Lower lobe of right lung (tissue), 2 donors: ENCODE measurements around the gene UBE2K. TPM values are rescaled to one million over a fixed set of nuclear protein-coding genes. Genes with fewer than 3 reads are reported as not detected.
"Not testable (repeated sequence)": the region's sequence is repeated elsewhere in the genome, so short reads cannot be mapped to it uniquely, and the experiment has no call there.

Experiments used
- ATAC-seq, 2 donors: fragments of 200-7000 bp; cut with Tn5 transposase; one replicate each; pipeline ENCODE4 v1.9.1; 2020 to 2022; ENCODE audit warnings: mild to moderate bottlenecking in 2 of 2, moderate library complexity in 2 of 2
- DNase-seq: peaks from one replicate; pipeline ENCODE4 v3.0.0-alpha.2; 2020
- H3K27ac ChIP-seq: fragments of 200-600 bp; one replicate; pipeline ENCODE4 v1.8.0; 2022
- H3K27me3 ChIP-seq: fragments of 200-600 bp; one replicate; pipeline ENCODE4 v1.8.0; 2022; ENCODE audit warnings: low read depth
- H3K36me3 ChIP-seq: fragments of 200-600 bp; one replicate; pipeline ENCODE4 v1.8.0; 2022; ENCODE audit warnings: mild to moderate bottlenecking
- H3K4me1 ChIP-seq: fragments of 200-600 bp; one replicate; pipeline ENCODE4 v1.8.0; 2022
- H3K4me3 ChIP-seq: fragments of 200-600 bp; one replicate; pipeline ENCODE4 v1.8.0; 2022; ENCODE audit warnings: mild to moderate bottlenecking
- H3K9me3 ChIP-seq: fragments of 200-600 bp; one replicate; pipeline ENCODE4 v1.8.0; 2022
- intact Hi-C: fragments of 100-400 bp; cut with DNase I; formaldehyde crosslinking; loops from one replicate; pipeline ENCODE4 v1.11.0; 2022
- total RNA-seq: library from RNA; stranded (reverse); fragmentation: NEBNext Ultra II Directional; extraction: Animal tissue kit (Norgen Biotek cat#: 25700); gene quantifications from one replicate; pipeline ENCODE4 v1.2.1, GENCODE V29; 2021
- TF ChIP-seq, protein P1 (sequence below): fragments of 200-600 bp; IDR thresholded peaks from one replicate; pipeline ENCODE4 v1.8.0; 2022; ENCODE audit warnings: antibody characterized with exemption, mild to moderate bottlenecking
- donor health status: DM: no; HTN: yes; CAD: no; lungs with severe emphysema.

UBE2K gene
- total RNA-seq, 1 donor from 2014 or later, result 54.3 TPM

DNA sequence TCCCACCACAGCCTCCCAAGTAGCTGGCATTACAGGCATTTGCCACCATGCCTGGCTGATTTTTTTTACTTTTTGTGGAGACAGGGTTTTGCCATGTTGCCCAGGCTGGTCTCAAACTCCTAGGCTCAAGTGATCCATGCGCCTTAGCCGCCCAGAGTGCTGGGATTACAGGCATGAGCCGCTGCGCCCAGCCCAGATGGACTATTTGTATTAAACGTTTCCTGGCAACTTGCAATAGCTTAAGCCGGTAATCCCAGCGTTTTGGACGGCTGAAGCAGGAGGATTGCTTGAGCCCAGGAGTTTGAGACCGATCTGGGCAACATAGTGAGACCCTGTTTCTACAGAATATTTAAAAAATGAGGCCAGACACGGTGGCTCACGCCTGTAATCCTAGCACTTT lies 18.4 kb downstream of the UBE2K start:
- H3K27me3 ChIP-seq, result no peaks in the 10 kb centered on the region
- no peaks in the 10 kb centered on the region for H3K9me3 ChIP-seq
- intact Hi-C loops, result no loop called here
- no peak overlapping the region for H3K4me3 ChIP-seq
- DNase-seq (no peak), ATAC-seq (no peak)
- peaks cover 5% of the 10 kb centered on the region for H3K36me3 ChIP-seq
- peaks cover 21% of the 10 kb centered on the region for H3K4me1 ChIP-seq
- H3K27ac ChIP-seq, result no peak overlapping the region
- TF ChIP-seq, protein P1, sequence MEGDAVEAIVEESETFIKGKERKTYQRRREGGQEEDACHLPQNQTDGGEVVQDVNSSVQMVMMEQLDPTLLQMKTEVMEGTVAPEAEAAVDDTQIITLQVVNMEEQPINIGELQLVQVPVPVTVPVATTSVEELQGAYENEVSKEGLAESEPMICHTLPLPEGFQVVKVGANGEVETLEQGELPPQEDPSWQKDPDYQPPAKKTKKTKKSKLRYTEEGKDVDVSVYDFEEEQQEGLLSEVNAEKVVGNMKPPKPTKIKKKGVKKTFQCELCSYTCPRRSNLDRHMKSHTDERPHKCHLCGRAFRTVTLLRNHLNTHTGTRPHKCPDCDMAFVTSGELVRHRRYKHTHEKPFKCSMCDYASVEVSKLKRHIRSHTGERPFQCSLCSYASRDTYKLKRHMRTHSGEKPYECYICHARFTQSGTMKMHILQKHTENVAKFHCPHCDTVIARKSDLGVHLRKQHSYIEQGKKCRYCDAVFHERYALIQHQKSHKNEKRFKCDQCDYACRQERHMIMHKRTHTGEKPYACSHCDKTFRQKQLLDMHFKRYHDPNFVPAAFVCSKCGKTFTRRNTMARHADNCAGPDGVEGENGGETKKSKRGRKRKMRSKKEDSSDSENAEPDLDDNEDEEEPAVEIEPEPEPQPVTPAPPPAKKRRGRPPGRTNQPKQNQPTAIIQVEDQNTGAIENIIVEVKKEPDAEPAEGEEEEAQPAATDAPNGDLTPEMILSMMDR, result no peak

DNA sequence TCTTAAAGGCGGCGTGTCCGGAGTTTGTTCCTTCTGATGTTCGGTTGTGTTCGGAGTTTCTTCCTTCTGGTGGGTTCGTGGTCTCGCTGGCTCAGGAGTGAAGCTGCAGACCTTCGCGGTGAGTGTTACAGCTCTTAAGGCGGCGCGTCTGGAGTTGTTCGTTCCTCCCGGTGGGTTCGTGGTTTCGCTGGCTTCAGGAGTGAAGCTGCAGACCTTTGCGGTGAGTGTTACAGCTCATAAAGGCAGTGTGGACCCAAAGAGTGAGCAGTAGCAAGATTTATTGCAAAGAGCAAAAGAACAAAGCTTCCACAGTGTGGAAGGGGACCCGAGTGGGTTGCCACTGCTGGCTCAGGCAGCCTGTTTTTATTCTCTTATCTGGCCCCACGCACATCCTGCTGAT lies 19.8 kb downstream of the UBE2K start:
- ATAC-seq, H3K4me3 ChIP-seq, H3K27ac ChIP-seq, H3K27me3 ChIP-seq, DNase-seq, H3K9me3 ChIP-seq, intact Hi-C loops, H3K36me3 ChIP-seq: not testable (repeated sequence)
- H3K4me1 ChIP-seq, result peaks cover 21% of the 10 kb centered on the region

DNA sequence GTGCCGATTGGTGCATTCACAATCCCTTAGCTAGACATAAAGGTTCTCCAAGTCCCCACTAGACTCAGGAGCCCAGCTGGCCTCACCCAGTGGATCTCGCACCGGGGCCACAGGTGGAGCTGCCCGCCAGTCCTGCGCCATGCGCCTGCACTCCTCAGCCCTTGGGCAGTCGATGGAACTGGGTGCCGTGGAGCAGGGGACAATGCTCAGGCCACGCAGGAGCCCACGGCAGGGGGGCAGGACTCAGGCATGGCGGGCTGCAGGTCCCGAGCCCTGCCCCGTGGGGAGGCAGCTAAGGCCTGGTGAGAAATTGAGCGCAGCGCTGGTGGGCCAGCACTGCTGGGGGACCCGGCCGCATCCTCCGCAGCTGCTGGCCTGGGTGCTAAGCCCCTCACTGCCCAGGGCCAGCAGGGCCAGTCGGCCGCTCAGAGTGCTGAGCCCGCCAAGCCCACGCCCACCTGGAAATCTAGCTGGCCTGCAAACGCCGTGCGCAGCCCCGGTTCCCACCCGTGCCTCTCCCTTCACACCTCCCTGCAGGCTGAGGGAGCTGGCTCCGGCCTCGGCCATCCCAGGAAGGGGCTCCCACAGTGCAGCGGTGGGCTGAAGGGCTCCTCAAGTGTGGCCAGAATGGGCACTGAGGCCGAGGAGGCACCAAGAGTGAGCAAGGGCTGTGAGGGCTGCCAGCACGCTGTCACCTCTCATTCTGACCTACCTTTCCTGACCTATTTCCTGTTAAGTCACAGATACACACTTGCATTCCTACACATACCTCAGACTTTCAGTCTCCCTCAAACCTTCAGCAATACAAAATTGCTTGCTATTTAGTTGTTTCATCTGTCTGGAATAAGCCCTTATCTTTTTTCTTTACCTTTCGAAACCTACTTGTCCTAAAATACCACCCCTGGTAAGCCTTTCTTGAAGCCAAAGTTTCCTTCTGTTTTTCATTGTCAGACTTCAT lies 20.7 kb downstream of the UBE2K start:
- peaks cover 19% of the 10 kb centered on the region for H3K4me1 ChIP-seq
- intact Hi-C loops, result no loop called here
- no peak overlapping the region for H3K4me3 ChIP-seq
- DNase-seq (no peak), ATAC-seq (peak; percentile 73 to 81)
- H3K36me3 ChIP-seq, result peaks cover 5% of the 10 kb centered on the region
- no peaks in the 10 kb centered on the region for H3K9me3 ChIP-seq
- H3K27ac ChIP-seq, result no peak overlapping the region
- TF ChIP-seq, protein P1, result no peak
- H3K27me3 ChIP-seq, result no peaks in the 10 kb centered on the region

DNA sequence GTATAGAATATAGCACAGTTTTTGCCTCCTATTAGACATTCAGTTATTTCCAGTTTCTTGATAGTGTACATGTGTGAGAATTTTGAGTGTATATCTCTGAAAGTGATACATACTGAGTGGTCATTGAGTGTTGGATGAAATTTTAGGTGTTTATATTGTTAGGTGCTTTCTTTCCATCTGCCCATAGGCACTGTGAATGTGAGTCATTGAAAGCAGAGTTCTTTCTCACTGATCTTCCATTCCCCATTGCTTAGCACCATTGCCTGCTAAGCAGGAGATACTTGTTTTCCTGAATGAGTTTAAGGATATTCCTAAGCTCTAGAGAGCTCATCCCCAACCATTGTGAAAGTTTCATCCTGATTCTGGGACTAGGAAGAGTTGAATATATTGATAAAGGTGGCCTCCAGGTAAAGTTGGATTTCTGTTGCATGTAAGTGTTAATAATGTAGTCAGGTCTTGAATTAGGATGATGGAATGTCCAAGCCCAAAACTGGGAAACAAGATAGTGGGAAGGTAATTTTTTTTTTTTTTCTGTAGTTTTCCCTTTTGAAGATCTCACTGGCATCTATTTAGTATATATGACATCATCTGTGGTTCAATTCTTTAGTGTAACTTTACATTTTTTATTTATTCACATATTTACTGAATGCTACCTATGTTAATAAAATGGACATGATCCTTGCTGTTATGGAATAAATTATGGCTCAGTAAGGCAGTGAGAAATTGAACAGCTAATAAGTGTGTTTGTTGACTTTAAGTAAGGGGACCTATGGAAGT lies 22.1 kb downstream of the UBE2K start:
- Histone ChIP-seq H3K36me3 (peaks cover 5% of the 10 kb centered on the region), H3K4me3 (no peak overlapping the region), H3K27me3 (no peaks in the 10 kb centered on the region), H3K4me1 (peaks cover 17% of the 10 kb centered on the region), H3K27ac (no peak overlapping the region), H3K9me3 (no peaks in the 10 kb centered on the region)
- no peak for DNase-seq
- TF ChIP-seq, protein P1, result no peak
- ATAC-seq, result no peak
- intact Hi-C loops, result no loop called here

DNA sequence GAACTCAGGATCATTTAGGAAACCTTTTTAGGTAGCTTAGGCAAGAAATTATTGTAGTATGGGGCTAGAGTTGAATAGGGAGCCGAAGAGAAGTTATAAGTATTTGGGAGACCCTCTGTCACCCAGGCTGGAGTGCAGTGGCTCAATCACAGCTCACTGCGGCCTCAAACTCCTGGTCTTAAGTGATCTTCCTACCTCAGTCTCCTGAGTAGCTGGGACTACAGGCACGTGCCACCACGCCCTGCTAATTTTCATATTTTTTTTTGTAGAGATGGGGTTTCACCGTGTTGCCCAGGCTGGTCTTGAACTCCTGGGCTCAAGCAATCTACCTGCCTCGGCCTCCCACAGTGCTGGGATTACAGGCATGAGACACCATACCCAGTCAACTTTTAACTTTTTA lies 23.3 kb downstream of the UBE2K start:
- H3K9me3 ChIP-seq, H3K36me3 ChIP-seq, H3K4me3 ChIP-seq, ATAC-seq, intact Hi-C loops, H3K27me3 ChIP-seq, H3K27ac ChIP-seq: not testable (repeated sequence)
- H3K4me1 ChIP-seq, result peaks cover 20% of the 10 kb centered on the region
- DNase-seq, result peak; percentile 6

DNA sequence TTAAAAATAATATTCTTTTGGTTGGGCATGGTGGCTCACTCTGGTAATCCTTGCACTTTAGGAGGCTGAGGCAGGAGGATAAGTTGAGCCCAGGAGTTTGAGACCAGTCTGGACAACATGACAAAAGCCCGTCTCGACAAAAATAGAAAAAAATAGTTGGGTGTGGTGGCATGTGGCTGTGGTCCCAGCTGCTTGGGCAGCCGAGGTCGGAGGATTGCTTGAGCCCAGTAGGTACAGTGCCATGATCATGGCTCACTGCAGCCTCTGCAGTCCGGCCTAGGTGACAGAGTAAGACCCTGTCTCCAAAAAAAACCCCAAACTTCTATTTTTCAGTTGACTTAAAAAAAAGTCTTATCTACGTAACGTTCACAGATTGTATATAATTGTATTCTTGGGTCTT lies 23.9 kb downstream of the UBE2K start:
- DNase-seq, result peak; percentile 14
- H3K4me1 ChIP-seq, result peaks cover 20% of the 10 kb centered on the region
- TF ChIP-seq, protein P1, result no peak

More for the DNA sequence above, 23.9 kb downstream of the UBE2K start:
- H3K27ac ChIP-seq, result no peak overlapping the region
- no peaks in the 10 kb centered on the region for H3K27me3 ChIP-seq
- no peaks in the 10 kb centered on the region for H3K9me3 ChIP-seq
- intact Hi-C loops, result no loop called here
- no peak overlapping the region for H3K4me3 ChIP-seq
- H3K36me3 ChIP-seq, result peaks cover 5% of the 10 kb centered on the region
- ATAC-seq, result no peak
